Jurkat, Clone E6-1 (cell line): ENCODE data around the gene C12orf42.
A peak's percentile ranks its signal among the peaks of the same experiment; 100 is the strongest.

Source experiments
- DNase-seq: peaks from one replicate; pipeline ENCODE4 v3.0.0-alpha.2; 2011; ENCODE audit warnings: low read depth, low spot score
- H3K4me3 ChIP-seq: 2 replicates; pipeline ENCODE4 v1.5.1; 2011; ENCODE audit warnings: mild to moderate bottlenecking, low read length, control low read depth, moderate library complexity

C12orf42 gene

GRCh38 chr12:103379670-103380069, 116.1 kb downstream of the C12orf42 start:
- no peak for DNase-seq
- H3K4me3 ChIP-seq = no peak overlapping the region

- H3K4me3 ChIP-seq = no peak overlapping the region
- peak; percentile 17 for DNase-seq
These were observed 122.7 kb downstream of the C12orf42 start for GRCh38 chr12:103373088-103373523.

GRCh38 chr12:103369929-103370328, 125.8 kb downstream of the C12orf42 start:
- H3K4me3 ChIP-seq = no peak overlapping the region
- DNase-seq = no peak

GRCh38 chr12:103368167-103368566, 127.6 kb downstream of the C12orf42 start:
- no peak for DNase-seq
- no peak overlapping the region for H3K4me3 ChIP-seq

GRCh38 chr12:103354403-103354802, 141.4 kb downstream of the C12orf42 start:
- no peak for DNase-seq
- no peak overlapping the region for H3K4me3 ChIP-seq

GRCh38 chr12:103353913-103354312, 141.9 kb downstream of the C12orf42 start:
- H3K4me3 ChIP-seq = no peak overlapping the region
- DNase-seq = no peak

GRCh38 chr12:103350116-103350515, 145.7 kb downstream of the C12orf42 start:
- no peak overlapping the region for H3K4me3 ChIP-seq
- no peak for DNase-seq

- H3K4me3 ChIP-seq = no peak overlapping the region
- peak; percentile 5 for DNase-seq
These were observed 146.8 kb downstream of the C12orf42 start for GRCh38 chr12:103348935-103349334.

- no peak for DNase-seq
- no peak overlapping the region for H3K4me3 ChIP-seq
These were observed 158.8 kb downstream of the C12orf42 start for GRCh38 chr12:103336940-103337339.

- no peak overlapping the region for H3K4me3 ChIP-seq
- no peak for DNase-seq
These were observed 161.3 kb downstream of the C12orf42 start for GRCh38 chr12:103334466-103334865.

- no peak overlapping the region for H3K4me3 ChIP-seq
- DNase-seq = no peak
These were observed 162.1 kb downstream of the C12orf42 start for GRCh38 chr12:103333676-103334075.

GRCh38 chr12:103331643-103332042, 164.1 kb downstream of the C12orf42 start:
- H3K4me3 ChIP-seq = no peak overlapping the region
- no peak for DNase-seq

- DNase-seq = no peak
- no peak overlapping the region for H3K4me3 ChIP-seq
These were observed 165.1 kb downstream of the C12orf42 start for GRCh38 chr12:103330672-103331071.

- H3K4me3 ChIP-seq = no peak overlapping the region
- no peak for DNase-seq
These were observed 168.1 kb downstream of the C12orf42 start for GRCh38 chr12:103327676-103328075.

GRCh38 chr12:103326190-103326589, 169.6 kb downstream of the C12orf42 start:
- H3K4me3 ChIP-seq = no peak overlapping the region
- DNase-seq = peak; percentile 18

GRCh38 chr12:103318566-103318965, 177.2 kb downstream of the C12orf42 start:
- DNase-seq = no peak
- no peak overlapping the region for H3K4me3 ChIP-seq

GRCh38 chr12:103317220-103317619, 178.5 kb downstream of the C12orf42 start:
- DNase-seq = no peak
- no peak overlapping the region for H3K4me3 ChIP-seq

GRCh38 chr12:103314786-103315185, 181.0 kb downstream of the C12orf42 start:
- no peak overlapping the region for H3K4me3 ChIP-seq
- DNase-seq = no peak

GRCh38 chr12:103313894-103314293, 181.9 kb downstream of the C12orf42 start:
- DNase-seq = no peak
- no peak overlapping the region for H3K4me3 ChIP-seq

GRCh38 chr12:103312742-103313354, 182.9 kb downstream of the C12orf42 start:
- no peak overlapping the region for H3K4me3 ChIP-seq
- no peak for DNase-seq

- H3K4me3 ChIP-seq = no peak overlapping the region
- no peak for DNase-seq
These were observed 185.1 kb downstream of the C12orf42 start for GRCh38 chr12:103310546-103311270.
